Astrocyte (in vitro differentiated cells and primary cell): Measurements from ENCODE around the gene MAP2. TPM values are rescaled to one million over a fixed set of nuclear protein-coding genes. Genes with fewer than 3 reads are reported as not detected.

Experiments used
- DNase-seq: peaks from one replicate; pipeline ENCODE4 v3.0.0-alpha.2; 2010; ENCODE audit warnings: low read depth
- FAIRE-seq: peaks from 2 replicates; lab custom pipeline; 2011; peaks lifted over from hg19 to GRCh38; lab: Jason Lieb, UNC
- H2AFZ ChIP-seq: 2 replicates; pipeline ENCODE4 v1.6.0; 2012; ENCODE audit warnings: low read depth, low read length, inconsistent platforms
- H3K27ac ChIP-seq: 2 replicates; pipeline ENCODE4 v1.5.1; 2011; ENCODE audit warnings: low read depth, low read length, inconsistent platforms
- H3K27me3 ChIP-seq: 2 replicates; pipeline ENCODE4 v1.6.0; 2011; ENCODE audit warnings: low read length, inconsistent platforms; ENCODE audit not compliant: insufficient read depth
- H3K36me3 ChIP-seq: 2 replicates; pipeline ENCODE4 v1.5.1; 2011; ENCODE audit warnings: low read length, inconsistent platforms; ENCODE audit not compliant: insufficient read depth
- H3K4me1 ChIP-seq: 2 replicates; pipeline ENCODE4 v1.5.1; 2011; ENCODE audit warnings: low read length, inconsistent platforms; ENCODE audit not compliant: insufficient read depth
- H3K4me2 ChIP-seq: 2 replicates; pipeline ENCODE4 v1.6.0; 2012; ENCODE audit warnings: low read length, inconsistent platforms
- H3K4me3 ChIP-seq: 2 replicates; pipeline ENCODE4 v1.5.1; 2011; ENCODE audit warnings: low read depth, mild to moderate bottlenecking, low read length, inconsistent platforms; ENCODE audit not compliant: insufficient read depth
- H3K79me2 ChIP-seq: 2 replicates; pipeline ENCODE4 v1.6.0; 2012; ENCODE audit warnings: mild to moderate bottlenecking, low read length, inconsistent platforms; ENCODE audit not compliant: insufficient read depth
- H3K9ac ChIP-seq: 2 replicates; pipeline ENCODE4 v1.6.0; 2012; ENCODE audit warnings: mild to moderate bottlenecking, low read length, inconsistent platforms
- H3K9me3 ChIP-seq: 2 replicates; pipeline ENCODE4 v1.5.1; 2012; ENCODE audit warnings: low read depth, mild to moderate bottlenecking, low read length, inconsistent platforms; ENCODE audit not compliant: insufficient read depth
- H4K20me1 ChIP-seq: 2 replicates; pipeline ENCODE4 v1.6.0; 2012; ENCODE audit warnings: low read length, inconsistent platforms; ENCODE audit not compliant: insufficient read depth
- H3K27ac Mint-ChIP-seq: one replicate; pipeline ENCODE4 v1.8.0; 2021; ENCODE audit warnings: mild to moderate bottlenecking, mixed read lengths; ENCODE audit not compliant: unreplicated experiment
- H3K27me3 Mint-ChIP-seq: one replicate; pipeline ENCODE4 v1.8.0; 2021; ENCODE audit warnings: low read depth, mixed read lengths; ENCODE audit not compliant: unreplicated experiment
- H3K36me3 Mint-ChIP-seq: one replicate; pipeline ENCODE4 v1.8.0; 2021; ENCODE audit warnings: low read depth, mixed read lengths; ENCODE audit not compliant: unreplicated experiment
- H3K4me1 Mint-ChIP-seq: one replicate; pipeline ENCODE4 v1.8.0; 2021; ENCODE audit warnings: low read depth, mixed read lengths; ENCODE audit not compliant: unreplicated experiment
- H3K4me3 Mint-ChIP-seq: one replicate; pipeline ENCODE4 v1.8.0; 2021; ENCODE audit warnings: mild to moderate bottlenecking, moderate library complexity, mixed read lengths; ENCODE audit not compliant: unreplicated experiment
- H3K9me3 Mint-ChIP-seq: one replicate; pipeline ENCODE4 v1.8.0; 2021; ENCODE audit warnings: mild to moderate bottlenecking, mixed read lengths; ENCODE audit not compliant: unreplicated experiment
- EZH2 ChIP-seq: IDR thresholded peaks from 2 replicates; pipeline ENCODE4 v1.6.1; 2012; ENCODE audit warnings: mild to moderate bottlenecking, low read length, inconsistent platforms; ENCODE audit not compliant: insufficient read depth
- total RNA-seq: library from RNA; stranded (reverse); gene quantifications from 2 replicates; pipeline ENCODE4 v1.2.1, GENCODE V29; 2021
- TF ChIP-seq, protein P1 (sequence below): IDR thresholded peaks from 2 replicates; pipeline ENCODE4 v1.5.1; 2011; ENCODE audit warnings: low read depth, mild to moderate bottlenecking, inconsistent platforms, low read length, moderate library complexity; ENCODE audit not compliant: insufficient read depth

MAP2 gene
- total RNA-seq, 1 donor from 2014 or later: 15.9 TPM

DNA sequence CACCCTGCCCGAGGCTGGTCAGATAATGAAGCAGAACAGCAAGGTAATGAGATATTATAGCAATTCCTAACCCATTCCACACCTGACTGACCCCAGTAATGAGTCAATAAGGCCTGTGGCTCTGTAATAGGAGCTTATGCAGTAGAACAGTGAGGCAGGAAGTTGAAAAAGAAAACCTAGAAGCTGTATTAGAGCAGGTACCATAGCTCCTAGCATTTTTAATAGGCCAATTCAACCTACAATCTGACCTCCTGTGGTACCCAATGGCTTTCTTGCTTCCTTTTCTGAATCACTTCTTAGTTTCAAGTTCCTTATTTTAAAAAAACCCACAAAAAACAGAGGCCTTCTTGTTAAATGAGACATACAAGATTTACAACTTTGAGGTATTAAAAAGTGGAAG is 43.6 kb upstream of the MAP2 start:
- no peaks in the 10 kb centered on the region for H3K36me3 ChIP-seq
- Mint-ChIP-seq H3K27me3 (no peaks in the 10 kb centered on the region), H3K36me3 (peaks cover 2% of the 10 kb centered on the region), H3K4me3 (no peak overlapping the region), H3K4me1 (peaks cover 8% of the 10 kb centered on the region), H3K9me3 (peaks cover 10% of the 10 kb centered on the region), H3K27ac (no peak overlapping the region)
- no peak for DNase-seq
- no peaks in the 10 kb centered on the region for H3K27me3 ChIP-seq
- H2AFZ ChIP-seq: no peak overlapping the region
- no peak for TF ChIP-seq EZH2
- TF ChIP-seq, protein P1, sequence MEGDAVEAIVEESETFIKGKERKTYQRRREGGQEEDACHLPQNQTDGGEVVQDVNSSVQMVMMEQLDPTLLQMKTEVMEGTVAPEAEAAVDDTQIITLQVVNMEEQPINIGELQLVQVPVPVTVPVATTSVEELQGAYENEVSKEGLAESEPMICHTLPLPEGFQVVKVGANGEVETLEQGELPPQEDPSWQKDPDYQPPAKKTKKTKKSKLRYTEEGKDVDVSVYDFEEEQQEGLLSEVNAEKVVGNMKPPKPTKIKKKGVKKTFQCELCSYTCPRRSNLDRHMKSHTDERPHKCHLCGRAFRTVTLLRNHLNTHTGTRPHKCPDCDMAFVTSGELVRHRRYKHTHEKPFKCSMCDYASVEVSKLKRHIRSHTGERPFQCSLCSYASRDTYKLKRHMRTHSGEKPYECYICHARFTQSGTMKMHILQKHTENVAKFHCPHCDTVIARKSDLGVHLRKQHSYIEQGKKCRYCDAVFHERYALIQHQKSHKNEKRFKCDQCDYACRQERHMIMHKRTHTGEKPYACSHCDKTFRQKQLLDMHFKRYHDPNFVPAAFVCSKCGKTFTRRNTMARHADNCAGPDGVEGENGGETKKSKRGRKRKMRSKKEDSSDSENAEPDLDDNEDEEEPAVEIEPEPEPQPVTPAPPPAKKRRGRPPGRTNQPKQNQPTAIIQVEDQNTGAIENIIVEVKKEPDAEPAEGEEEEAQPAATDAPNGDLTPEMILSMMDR: no peak
- no peaks in the 10 kb centered on the region for H3K79me2 ChIP-seq
- no peak overlapping the region for H3K4me2 ChIP-seq
- H3K4me1 ChIP-seq: peaks cover 6% of the 10 kb centered on the region
- H4K20me1 ChIP-seq: no peaks in the 10 kb centered on the region
- H3K9ac ChIP-seq: no peak overlapping the region
- peaks cover 10% of the 10 kb centered on the region for H3K9me3 ChIP-seq
- FAIRE-seq: no peak
- no peak overlapping the region for H3K4me3 ChIP-seq
- H3K27ac ChIP-seq: no peak overlapping the region

DNA sequence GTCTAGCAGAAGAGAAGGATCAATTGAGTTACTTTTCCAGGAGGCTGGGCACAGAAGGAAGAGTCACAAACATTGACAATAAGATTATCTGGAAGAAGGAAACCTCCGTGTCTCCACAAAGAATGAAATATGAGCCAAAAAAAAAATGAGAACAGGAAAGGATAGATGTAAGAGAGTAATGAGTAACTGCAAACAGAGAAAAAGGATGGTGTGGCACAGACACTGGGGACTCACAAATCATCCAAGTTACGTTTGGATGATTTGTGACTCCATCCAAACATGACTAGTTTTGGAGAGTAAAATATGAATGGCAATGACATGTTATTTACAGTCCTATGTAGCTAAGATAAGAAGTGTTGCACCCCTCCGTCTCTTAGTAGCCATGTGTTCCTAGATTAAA is 42.8 kb upstream of the MAP2 start:
- no peak overlapping the region for H3K4me3 ChIP-seq
- peaks cover 8% of the 10 kb centered on the region for H3K4me1 Mint-ChIP-seq
- peaks cover 10% of the 10 kb centered on the region for H3K9me3 ChIP-seq
- no peak overlapping the region for H2AFZ ChIP-seq
- no peak overlapping the region for H3K4me3 Mint-ChIP-seq
- peaks cover 7% of the 10 kb centered on the region for H3K9me3 Mint-ChIP-seq
- no peaks in the 10 kb centered on the region for H3K79me2 ChIP-seq
- no peak overlapping the region for H3K27ac Mint-ChIP-seq
- no peak overlapping the region for H3K9ac ChIP-seq
- no peak for FAIRE-seq
- TF ChIP-seq EZH2: no peak
- TF ChIP-seq, protein P1: no peak
- no peaks in the 10 kb centered on the region for H3K27me3 ChIP-seq
- no peak overlapping the region for H3K4me2 ChIP-seq
- peaks cover 2% of the 10 kb centered on the region for H3K36me3 Mint-ChIP-seq
- H3K4me1 ChIP-seq: peaks cover 6% of the 10 kb centered on the region
- H4K20me1 ChIP-seq: no peaks in the 10 kb centered on the region
- H3K36me3 ChIP-seq: no peaks in the 10 kb centered on the region
- DNase-seq: no peak
- no peaks in the 10 kb centered on the region for H3K27me3 Mint-ChIP-seq
- H3K27ac ChIP-seq: no peak overlapping the region

DNA sequence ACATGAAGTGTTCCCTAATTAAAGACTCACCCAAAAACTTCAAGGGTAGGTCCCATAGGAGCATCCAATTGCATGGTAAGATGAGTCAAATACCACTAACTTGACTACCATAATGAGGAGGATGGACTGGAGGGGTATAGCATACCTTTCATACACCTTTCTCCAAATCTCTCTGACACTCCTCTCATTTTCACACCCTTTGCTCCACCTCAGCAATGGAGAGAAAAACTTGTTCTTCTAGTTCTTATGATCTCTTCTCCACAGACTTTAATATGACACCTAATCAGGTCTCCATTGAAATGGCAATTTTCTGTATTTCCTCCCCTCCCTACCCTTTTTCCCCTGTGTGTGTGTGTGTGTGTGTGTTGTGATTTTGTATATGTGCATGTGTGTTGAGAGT is 41.1 kb upstream of the MAP2 start:
- Histone ChIP-seq H2AFZ (peak overlapping the region; percentile 8), H3K79me2 (no peaks in the 10 kb centered on the region), H3K4me1 (peaks cover 6% of the 10 kb centered on the region), H4K20me1 (no peaks in the 10 kb centered on the region), H3K27ac (no peak overlapping the region), H3K9ac (no peak overlapping the region), H3K27me3 (no peaks in the 10 kb centered on the region), H3K4me2 (peak overlapping the region; percentile 14), H3K36me3 (no peaks in the 10 kb centered on the region), H3K9me3 (peaks cover 2% of the 10 kb centered on the region), H3K4me3 (no peak overlapping the region)
- DNase-seq (no peak), FAIRE-seq (no peak)
- peak overlapping the region; percentile 29 for H3K27ac Mint-ChIP-seq
- H3K27me3 Mint-ChIP-seq: no peaks in the 10 kb centered on the region
- no peaks in the 10 kb centered on the region for H3K36me3 Mint-ChIP-seq
- TF ChIP-seq, protein P1: no peak
- no peak for TF ChIP-seq EZH2
- H3K4me1 Mint-ChIP-seq: peaks cover 8% of the 10 kb centered on the region
- no peak overlapping the region for H3K4me3 Mint-ChIP-seq
- H3K9me3 Mint-ChIP-seq: peaks cover 1% of the 10 kb centered on the region
